H1 (cell line): ENCODE measurements around the gene SCMH1. TPM values are rescaled to one million over a fixed set of nuclear protein-coding genes. Genes with fewer than 3 reads are reported as not detected.

Experiments
- EP300 ChIP-seq, 2 experiments: IDR thresholded peaks; 1 replicate in 1 of 2; 2 replicates in 1 of 2; pipeline ENCODE4 v1.6.1; 2011 to 2012; ENCODE audit warnings: low read depth in 2 of 2, low read length in 2 of 2, mild to moderate bottlenecking in 2 of 2, borderline replicate concordance in 1 of 2, inconsistent platforms in 1 of 2, moderate library complexity in 1 of 2
- RAD21 ChIP-seq, 2 experiments: IDR thresholded peaks in 1 of 2; conservative IDR thresholded peaks in 1 of 2; 2 replicates each; pipeline ENCODE4 v1.6.1; 2011; ENCODE audit warnings: low read depth in 2 of 2, low read length in 2 of 2, improper control_type of control experiment in 1 of 2, inconsistent platforms in 1 of 2, mild to moderate bottlenecking in 1 of 2, moderate library complexity in 1 of 2
- RFX5 ChIP-seq: IDR thresholded peaks from 2 replicates; pipeline ENCODE4 v1.6.1; 2011; ENCODE audit warnings: low read depth, low read length, improper control_type of control experiment, borderline replicate concordance
- SIX5 ChIP-seq: IDR thresholded peaks from 2 replicates; pipeline ENCODE4 v1.6.1; 2011; ENCODE audit warnings: mild to moderate bottlenecking, low read depth, low read length
- YY1 ChIP-seq: IDR thresholded peaks from 2 replicates; pipeline ENCODE4 v1.6.1; 2011; ENCODE audit warnings: low read depth, mild to moderate bottlenecking, low read length
- polyA plus RNA-seq, 7 experiments: library from polyadenylated mRNA; depleted of rRNA in 3 of 7; stranded (reverse) in 5 of 7; unstranded in 2 of 7; fragments of >200 nt in 5 of 7; fragments of 200-250 nt in 2 of 7; gene quantifications; 1 replicate in 5 of 7; 2 replicates in 1 of 7; 4 replicates in 1 of 7; pipeline versions ENCODE4 v1.2.1 to v1.2.3, GENCODE V29; 2011 to 2013; ENCODE audit warnings: missing spikeins in 2 of 7, mixed read lengths in 2 of 7
- total RNA-seq: library from RNA; stranded (reverse); fragmentation: NEBNext Ultra II Directional; extraction: Animal tissue kit (Norgen Biotek cat#: 25700); gene quantifications from 2 replicates; pipeline ENCODE4 v1.2.1, GENCODE V29; 2021
- TF ChIP-seq, protein P1 (sequence below): fragments of 300-600 bp; sonication (generic); IDR thresholded peaks from 2 replicates; pipeline ENCODE4 v1.7.1; 2012; ENCODE audit warnings: low read length, moderate library complexity, mild to moderate bottlenecking, inconsistent platforms; ENCODE audit not compliant: insufficient replicate concordance

Gene SCMH1
- total and polyA plus RNA-seq, 2 of the 8 experiments (the other 6 are each of a cell fraction or from before 2014, with no cell fraction given), result 16.6 to 30.7 TPM

DNA sequence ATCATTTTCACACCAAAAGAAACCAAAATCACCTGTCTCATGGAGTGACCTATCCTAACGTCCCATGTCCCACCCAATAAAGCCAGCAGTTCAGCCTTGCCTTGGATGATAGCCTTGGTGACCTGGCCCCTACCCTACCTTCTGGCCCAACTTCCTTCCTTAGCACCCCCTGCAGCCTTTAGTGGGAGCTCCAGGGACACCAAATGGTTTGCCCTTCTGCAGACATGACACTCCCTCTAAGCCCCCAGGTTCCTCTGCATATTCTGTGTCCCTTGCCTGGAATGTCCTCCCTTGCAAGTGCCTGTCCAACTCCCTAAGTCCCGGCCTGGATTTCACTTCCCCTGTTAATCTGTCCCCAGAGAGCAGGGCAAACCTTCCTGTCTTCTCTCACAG is 222.8 kb downstream of the SCMH1 start (continued):
- TF ChIP-seq, protein P1, sequence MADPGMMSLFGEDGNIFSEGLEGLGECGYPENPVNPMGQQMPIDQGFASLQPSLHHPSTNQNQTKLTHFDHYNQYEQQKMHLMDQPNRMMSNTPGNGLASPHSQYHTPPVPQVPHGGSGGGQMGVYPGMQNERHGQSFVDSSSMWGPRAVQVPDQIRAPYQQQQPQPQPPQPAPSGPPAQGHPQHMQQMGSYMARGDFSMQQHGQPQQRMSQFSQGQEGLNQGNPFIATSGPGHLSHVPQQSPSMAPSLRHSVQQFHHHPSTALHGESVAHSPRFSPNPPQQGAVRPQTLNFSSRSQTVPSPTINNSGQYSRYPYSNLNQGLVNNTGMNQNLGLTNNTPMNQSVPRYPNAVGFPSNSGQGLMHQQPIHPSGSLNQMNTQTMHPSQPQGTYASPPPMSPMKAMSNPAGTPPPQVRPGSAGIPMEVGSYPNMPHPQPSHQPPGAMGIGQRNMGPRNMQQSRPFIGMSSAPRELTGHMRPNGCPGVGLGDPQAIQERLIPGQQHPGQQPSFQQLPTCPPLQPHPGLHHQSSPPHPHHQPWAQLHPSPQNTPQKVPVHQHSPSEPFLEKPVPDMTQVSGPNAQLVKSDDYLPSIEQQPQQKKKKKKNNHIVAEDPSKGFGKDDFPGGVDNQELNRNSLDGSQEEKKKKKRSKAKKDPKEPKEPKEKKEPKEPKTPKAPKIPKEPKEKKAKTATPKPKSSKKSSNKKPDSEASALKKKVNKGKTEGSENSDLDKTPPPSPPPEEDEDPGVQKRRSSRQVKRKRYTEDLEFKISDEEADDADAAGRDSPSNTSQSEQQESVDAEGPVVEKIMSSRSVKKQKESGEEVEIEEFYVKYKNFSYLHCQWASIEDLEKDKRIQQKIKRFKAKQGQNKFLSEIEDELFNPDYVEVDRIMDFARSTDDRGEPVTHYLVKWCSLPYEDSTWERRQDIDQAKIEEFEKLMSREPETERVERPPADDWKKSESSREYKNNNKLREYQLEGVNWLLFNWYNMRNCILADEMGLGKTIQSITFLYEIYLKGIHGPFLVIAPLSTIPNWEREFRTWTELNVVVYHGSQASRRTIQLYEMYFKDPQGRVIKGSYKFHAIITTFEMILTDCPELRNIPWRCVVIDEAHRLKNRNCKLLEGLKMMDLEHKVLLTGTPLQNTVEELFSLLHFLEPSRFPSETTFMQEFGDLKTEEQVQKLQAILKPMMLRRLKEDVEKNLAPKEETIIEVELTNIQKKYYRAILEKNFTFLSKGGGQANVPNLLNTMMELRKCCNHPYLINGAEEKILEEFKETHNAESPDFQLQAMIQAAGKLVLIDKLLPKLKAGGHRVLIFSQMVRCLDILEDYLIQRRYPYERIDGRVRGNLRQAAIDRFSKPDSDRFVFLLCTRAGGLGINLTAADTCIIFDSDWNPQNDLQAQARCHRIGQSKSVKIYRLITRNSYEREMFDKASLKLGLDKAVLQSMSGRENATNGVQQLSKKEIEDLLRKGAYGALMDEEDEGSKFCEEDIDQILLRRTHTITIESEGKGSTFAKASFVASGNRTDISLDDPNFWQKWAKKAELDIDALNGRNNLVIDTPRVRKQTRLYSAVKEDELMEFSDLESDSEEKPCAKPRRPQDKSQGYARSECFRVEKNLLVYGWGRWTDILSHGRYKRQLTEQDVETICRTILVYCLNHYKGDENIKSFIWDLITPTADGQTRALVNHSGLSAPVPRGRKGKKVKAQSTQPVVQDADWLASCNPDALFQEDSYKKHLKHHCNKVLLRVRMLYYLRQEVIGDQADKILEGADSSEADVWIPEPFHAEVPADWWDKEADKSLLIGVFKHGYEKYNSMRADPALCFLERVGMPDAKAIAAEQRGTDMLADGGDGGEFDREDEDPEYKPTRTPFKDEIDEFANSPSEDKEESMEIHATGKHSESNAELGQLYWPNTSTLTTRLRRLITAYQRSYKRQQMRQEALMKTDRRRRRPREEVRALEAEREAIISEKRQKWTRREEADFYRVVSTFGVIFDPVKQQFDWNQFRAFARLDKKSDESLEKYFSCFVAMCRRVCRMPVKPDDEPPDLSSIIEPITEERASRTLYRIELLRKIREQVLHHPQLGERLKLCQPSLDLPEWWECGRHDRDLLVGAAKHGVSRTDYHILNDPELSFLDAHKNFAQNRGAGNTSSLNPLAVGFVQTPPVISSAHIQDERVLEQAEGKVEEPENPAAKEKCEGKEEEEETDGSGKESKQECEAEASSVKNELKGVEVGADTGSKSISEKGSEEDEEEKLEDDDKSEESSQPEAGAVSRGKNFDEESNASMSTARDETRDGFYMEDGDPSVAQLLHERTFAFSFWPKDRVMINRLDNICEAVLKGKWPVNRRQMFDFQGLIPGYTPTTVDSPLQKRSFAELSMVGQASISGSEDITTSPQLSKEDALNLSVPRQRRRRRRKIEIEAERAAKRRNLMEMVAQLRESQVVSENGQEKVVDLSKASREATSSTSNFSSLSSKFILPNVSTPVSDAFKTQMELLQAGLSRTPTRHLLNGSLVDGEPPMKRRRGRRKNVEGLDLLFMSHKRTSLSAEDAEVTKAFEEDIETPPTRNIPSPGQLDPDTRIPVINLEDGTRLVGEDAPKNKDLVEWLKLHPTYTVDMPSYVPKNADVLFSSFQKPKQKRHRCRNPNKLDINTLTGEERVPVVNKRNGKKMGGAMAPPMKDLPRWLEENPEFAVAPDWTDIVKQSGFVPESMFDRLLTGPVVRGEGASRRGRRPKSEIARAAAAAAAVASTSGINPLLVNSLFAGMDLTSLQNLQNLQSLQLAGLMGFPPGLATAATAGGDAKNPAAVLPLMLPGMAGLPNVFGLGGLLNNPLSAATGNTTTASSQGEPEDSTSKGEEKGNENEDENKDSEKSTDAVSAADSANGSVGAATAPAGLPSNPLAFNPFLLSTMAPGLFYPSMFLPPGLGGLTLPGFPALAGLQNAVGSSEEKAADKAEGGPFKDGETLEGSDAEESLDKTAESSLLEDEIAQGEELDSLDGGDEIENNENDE, result no peak
- TF ChIP-seq RFX5, result no peak
- no peak for TF ChIP-seq EP300 (IDR thresholded peaks at IDR 0.05; ENCODE audit: borderline replicate concordance in 1 of 2, low read depth in 2 of 2, low read length in 2 of 2)
- no peak for TF ChIP-seq SIX5
- TF ChIP-seq RAD21 (IDR thresholded peaks at IDR 0.05 in 1 of 2, conservative IDR thresholded peaks at IDR 0.05 in 1 of 2; ENCODE audit: low read depth in 2 of 2, low read length in 2 of 2), result no peak
- TF ChIP-seq YY1, result no peak
- TF ChIP-seq, all 59 proteins: peak for 0
